Ovary (tissue), 9 donors: ENCODE results near the gene TMEM107. TPM values are rescaled to one million over a fixed set of nuclear protein-coding genes. Genes with fewer than 3 reads are reported as not detected.
"Not testable (repeated sequence)": the region's sequence is repeated elsewhere in the genome, so short reads cannot be mapped to it uniquely, and the experiment has no call there.

Experiments
- DNase-seq, 5 donors: peaks; one replicate each; pipeline ENCODE4 v3.0.0-alpha.2; 2019 to 2020
- H3K27ac ChIP-seq, 2 donors: fragments of 200-600 bp; one replicate each; pipeline versions ENCODE4 v1.5.1 to v1.8.0; 2019 to 2022
- H3K27me3 ChIP-seq: fragments of 200-600 bp; one replicate; pipeline ENCODE4 v1.8.0; 2022
- H3K36me3 ChIP-seq: fragments of 200-600 bp; sonication (generic); one replicate; pipeline ENCODE4 v1.5.1; 2019
- H3K4me1 ChIP-seq: one replicate; pipeline ENCODE4 v1.8.1; 2013; ENCODE audit warnings: mild to moderate bottlenecking, moderate library complexity; ENCODE audit not compliant: insufficient read depth
- H3K4me3 ChIP-seq: fragments of 200-600 bp; sonication (generic); one replicate; pipeline ENCODE4 v1.5.1; 2017
- H3K9me3 ChIP-seq, 2 donors: fragments of 200-600 bp in 1 of 2; sonication (generic) in 1 of 2; one replicate each; pipeline versions ENCODE4 v1.5.1 to v1.8.1; 2013 to 2019; ENCODE audit warnings: mild to moderate bottlenecking in 1 of 2, moderate library complexity in 1 of 2
- EP300 ChIP-seq: sonication (generic); formaldehyde crosslinking; IDR thresholded peaks from one replicate; pipeline ENCODE4 v1.6.1; 2017; ENCODE audit warnings: antibody characterized with exemption
- POLR2A ChIP-seq: fragments of 450-650 bp; IDR thresholded peaks from one replicate; pipeline ENCODE4 v1.6.1; 2017; ENCODE audit warnings: antibody characterized with exemption, mild to moderate bottlenecking, moderate library complexity
- WGBS, 3 donors: extraction: QIAGEN DNeasy Blood & Tissue Kit in 1 of 3; methylation state at CpG; one replicate each; pipeline versions ENCODE4 v1.1.5 to v1.1.7; 2013 to 2017; 5-methylcytosine and 5-hydroxymethylcytosine counted together
- intact Hi-C, 4 donors: fragments of 100-400 bp; cut with DNase I; formaldehyde crosslinking; loops; one replicate each; pipeline versions ENCODE4 v1.11.0 to v1.15.1; 2022 to 2023
- polyA plus RNA-seq, 2 donors: library from polyadenylated mRNA; stranded (reverse); fragments of 200-250 nt in 1 of 2; fragments of 350-450 nt in 1 of 2; fragmentation: Illumina TruSeq in 1 of 2; extraction: RNeasy Lipid Tissue Mini Kit (QIAGEN cat#74804) in 1 of 2; gene quantifications; one replicate each; pipeline ENCODE4 v1.2.3, GENCODE V29; 2013 to 2014
- total RNA-seq, 7 donors: library from RNA; depleted of rRNA in 2 of 7; stranded (reverse); fragments of >200 nt in 2 of 7; fragmentation: NEBNext Ultra II Directional in 3 of 7; extraction: Animal tissue kit (Norgen Biotek cat#: 25700) in 3 of 7; gene quantifications; one replicate each; pipeline versions ENCODE4 v1.1.0 to v1.2.4, GENCODE V29; 2016 to 2023
- TF ChIP-seq, protein P1 (sequence below), 3 donors: fragments of 450-650 bp in 2 of 3; fragments of 200-600 bp in 1 of 3; IDR thresholded peaks; one replicate each; pipeline versions ENCODE4 v1.5.1 to v1.8.0; 2016 to 2022; ENCODE audit warnings: antibody characterized with exemption in 3 of 3, mild to moderate bottlenecking in 1 of 3
- donor health status: DM: no; HTN: no; CAD: no; lungs with moderate emphysema.
- donor health status: DM: no; HTN: no; CAD: no.
- donor health status: Bipolar disorder and iron deficiency.
- donor health status: DM: yes; HTN: yes; CAD: no.
- donor health status: DM: no; HTN: no; CAD: no.
- donor health status: DM: yes; HTN: yes; CAD: no.

Gene TMEM107
- total and polyA plus RNA-seq, 9 donors = 7.5 to 57.6 (median 10.5) TPM

GRCh38 chr17:8222630-8223355, 46.6 kb upstream of the TMEM107 start:
- H3K9me3 ChIP-seq = no peaks in the 10 kb centered on the region
- intact Hi-C loops = loop anchor here (2.0 to 10.0 kb wide), 6 partner anchors 26 to 102 kb away; partner anchors contain the start of genes HES7 (in 2 of the 4), CTC1 (in 1 of the 4) and PFAS (in 1 of the 4)
- H3K4me1 ChIP-seq = peaks cover 6% of the 10 kb centered on the region

DNA sequence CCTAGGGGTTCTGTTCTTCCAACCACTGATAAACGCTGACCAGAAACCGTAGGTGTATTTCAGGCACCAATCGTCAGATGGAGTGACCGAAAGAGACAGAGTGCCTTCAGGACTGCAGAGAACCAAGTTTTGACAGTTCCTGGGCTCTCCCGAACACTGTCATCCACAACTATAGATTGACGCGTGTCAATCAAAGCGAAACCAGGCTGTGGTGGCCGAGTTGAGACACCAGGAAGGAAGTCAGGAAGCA, 46.1 kb upstream of the TMEM107 start:
- DNase-seq = no peak

More at GRCh38 chr17:8222630-8223355, 46.6 kb upstream of the TMEM107 start:
- WGBS, 3 donors = 1% methylated on average over 49 of the region's 49 CpGs
- Histone ChIP-seq H3K27me3 (no peaks in the 10 kb centered on the region), H3K36me3 (no peaks in the 10 kb centered on the region), H3K27ac (peak overlapping the region; percentile 96), H3K4me3 (peak overlapping the region; percentile 69)
- peak; percentile 96 to 98 (median 97) for DNase-seq
- TF ChIP-seq, protein P1, sequence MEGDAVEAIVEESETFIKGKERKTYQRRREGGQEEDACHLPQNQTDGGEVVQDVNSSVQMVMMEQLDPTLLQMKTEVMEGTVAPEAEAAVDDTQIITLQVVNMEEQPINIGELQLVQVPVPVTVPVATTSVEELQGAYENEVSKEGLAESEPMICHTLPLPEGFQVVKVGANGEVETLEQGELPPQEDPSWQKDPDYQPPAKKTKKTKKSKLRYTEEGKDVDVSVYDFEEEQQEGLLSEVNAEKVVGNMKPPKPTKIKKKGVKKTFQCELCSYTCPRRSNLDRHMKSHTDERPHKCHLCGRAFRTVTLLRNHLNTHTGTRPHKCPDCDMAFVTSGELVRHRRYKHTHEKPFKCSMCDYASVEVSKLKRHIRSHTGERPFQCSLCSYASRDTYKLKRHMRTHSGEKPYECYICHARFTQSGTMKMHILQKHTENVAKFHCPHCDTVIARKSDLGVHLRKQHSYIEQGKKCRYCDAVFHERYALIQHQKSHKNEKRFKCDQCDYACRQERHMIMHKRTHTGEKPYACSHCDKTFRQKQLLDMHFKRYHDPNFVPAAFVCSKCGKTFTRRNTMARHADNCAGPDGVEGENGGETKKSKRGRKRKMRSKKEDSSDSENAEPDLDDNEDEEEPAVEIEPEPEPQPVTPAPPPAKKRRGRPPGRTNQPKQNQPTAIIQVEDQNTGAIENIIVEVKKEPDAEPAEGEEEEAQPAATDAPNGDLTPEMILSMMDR (IDR thresholded peaks at IDR 0.05) = no peak
- TF ChIP-seq EP300 = no peak
- peak; percentile 84 for TF ChIP-seq POLR2A

GRCh38 chr17:8221663-8222379, 45.6 kb upstream of the TMEM107 start:
- peak overlapping the region; percentile 96 for H3K27ac ChIP-seq
- DNase-seq = peak; percentile 84 to 92 (median 91)
- H3K4me1 ChIP-seq = peaks cover 2% of the 10 kb centered on the region
- peak overlapping the region; percentile 69 for H3K4me3 ChIP-seq
- 0% methylated on average over 40 of the region's 40 CpGs for WGBS, 3 donors
- no peaks in the 10 kb centered on the region for H3K9me3 ChIP-seq
- no peak for TF ChIP-seq POLR2A
- TF ChIP-seq, protein P1 (IDR thresholded peaks at IDR 0.05) = peak in 1 of 3 donors; percentile 27
- H3K27me3 ChIP-seq = no peaks in the 10 kb centered on the region
- H3K36me3 ChIP-seq = no peaks in the 10 kb centered on the region
- intact Hi-C loops = loop anchor here (2.0 to 10.0 kb wide), 6 partner anchors 27 to 101 kb away; partner anchors contain the start of genes HES7 (in 2 of the 4), CTC1 (in 1 of the 4) and PFAS (in 1 of the 4)

More for the DNA sequence above, 46.1 kb upstream of the TMEM107 start:
- Histone ChIP-seq H3K27me3 (no peaks in the 10 kb centered on the region), H3K27ac (peak overlapping the region; percentile 96), H3K4me1 (peaks cover 3% of the 10 kb centered on the region), H3K36me3 (no peaks in the 10 kb centered on the region), H3K4me3 (peak overlapping the region; percentile 69), H3K9me3 (no peaks in the 10 kb centered on the region)
- WGBS, 3 donors = 0 to 2% (median 1%) methylated on average over 9 of the region's 9 CpGs
- TF ChIP-seq, protein P1 (IDR thresholded peaks at IDR 0.05) = no peak
- TF ChIP-seq POLR2A = no peak
- TF ChIP-seq EP300 = no peak
- intact Hi-C loops = loop anchor here (2.0 to 10.0 kb wide), 6 partner anchors 26 to 102 kb away; partner anchors contain the start of genes HES7 (in 2 of the 4), CTC1 (in 1 of the 4) and PFAS (in 1 of the 4)

DNA sequence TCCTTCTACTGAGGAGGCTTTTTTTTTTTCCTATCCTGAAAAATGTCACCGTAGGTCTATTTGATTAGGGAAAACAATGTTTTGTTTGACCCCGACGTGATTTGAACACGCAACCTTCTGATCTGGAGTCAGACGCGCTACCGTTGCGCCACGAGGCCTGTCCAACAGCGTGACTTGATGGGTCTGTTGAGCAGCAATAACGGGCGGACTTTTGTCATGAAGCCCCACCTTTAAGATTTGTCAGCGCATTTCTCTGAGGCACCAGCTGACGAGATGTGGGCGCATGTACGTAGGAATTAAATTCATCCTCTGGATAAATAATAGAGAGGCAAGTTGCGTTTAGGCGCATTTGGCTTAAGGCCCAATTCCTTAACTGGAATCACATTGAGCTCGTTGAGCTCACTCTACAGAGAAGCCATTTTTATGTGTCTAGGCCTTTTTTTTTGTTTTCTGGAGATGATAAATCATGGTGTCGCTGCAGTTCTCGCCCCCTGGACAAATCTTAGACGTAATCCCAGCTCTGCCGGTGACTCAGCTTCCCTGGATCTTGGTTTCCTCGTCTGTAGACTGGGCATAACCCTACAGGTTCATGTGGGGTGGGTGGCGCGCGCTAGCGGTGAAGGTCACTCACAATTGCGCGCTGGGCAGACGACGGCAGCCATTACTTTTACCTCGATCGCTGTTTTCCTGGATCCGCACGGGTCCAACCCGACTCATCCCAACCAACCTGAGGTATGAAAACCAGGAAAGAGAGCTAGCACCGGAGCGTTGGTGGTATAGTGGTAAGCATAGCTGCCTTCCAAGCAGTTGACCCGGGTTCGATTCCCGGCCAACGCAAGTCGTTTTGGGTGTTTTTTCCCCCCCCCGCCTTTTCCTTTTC, 44.8 kb upstream of the TMEM107 start:
- Histone ChIP-seq H3K36me3 (no peaks in the 10 kb centered on the region), H3K9me3 (no peaks in the 10 kb centered on the region), H3K4me1 (peaks cover 2% of the 10 kb centered on the region), H3K27ac (peak overlapping the region; percentile 96), H3K27me3 (no peaks in the 10 kb centered on the region), H3K4me3 (peak overlapping the region; percentile 69)
- TF ChIP-seq, protein P1 (IDR thresholded peaks at IDR 0.05) = peak in 1 of 3 donors; percentile 12
- TF ChIP-seq EP300 (peak; percentile 31), POLR2A (peak; percentile 11)
- DNase-seq = peak; percentile 92 to 96 (median 93)
- 0% methylated on average over 45 of the region's 45 CpGs for WGBS, 3 donors
- intact Hi-C loops = loop anchor here in 3 of 4 donors (5.0 to 10.0 kb wide), 3 partner anchors 34 to 99 kb away; partner anchors contain the start of gene HES7 (in 2 of the 3)

DNA sequence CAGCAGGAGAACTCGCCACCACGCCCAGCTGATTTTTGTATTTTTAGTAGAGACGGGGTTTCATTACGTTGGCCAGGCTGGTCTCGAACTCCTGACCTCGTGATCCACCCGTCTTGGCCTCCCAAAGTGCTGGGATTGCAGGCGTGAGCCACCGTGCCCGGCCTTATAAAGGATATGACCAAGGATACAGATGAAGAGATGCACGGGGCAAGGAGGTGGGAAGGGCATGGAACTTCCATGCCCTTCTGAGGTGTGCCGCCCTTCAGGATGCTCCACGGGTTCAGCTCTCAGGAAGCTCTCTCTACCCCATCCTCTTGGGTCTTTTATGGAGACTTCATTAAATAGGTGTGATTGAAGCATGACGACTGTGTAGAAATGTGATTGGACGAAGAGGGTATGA, 37.8 kb upstream of the TMEM107 start:
- H3K27me3 ChIP-seq, H3K4me3 ChIP-seq, intact Hi-C loops, H3K4me1 ChIP-seq, DNase-seq, H3K27ac ChIP-seq, H3K9me3 ChIP-seq, H3K36me3 ChIP-seq: not testable (repeated sequence)
- WGBS, 3 donors = 77 to 84% (median 82%) methylated on average over 15 of the region's 15 CpGs
